ENCODE data around the gene CEP295NL.
A peak's percentile ranks its signal among the peaks of the same experiment; 100 is the strongest.
"Not testable (repeated sequence)": the region's sequence is repeated elsewhere in the genome, so short reads cannot be mapped to it uniquely, and the experiment has no call there.

Gene CEP295NL

DNA sequence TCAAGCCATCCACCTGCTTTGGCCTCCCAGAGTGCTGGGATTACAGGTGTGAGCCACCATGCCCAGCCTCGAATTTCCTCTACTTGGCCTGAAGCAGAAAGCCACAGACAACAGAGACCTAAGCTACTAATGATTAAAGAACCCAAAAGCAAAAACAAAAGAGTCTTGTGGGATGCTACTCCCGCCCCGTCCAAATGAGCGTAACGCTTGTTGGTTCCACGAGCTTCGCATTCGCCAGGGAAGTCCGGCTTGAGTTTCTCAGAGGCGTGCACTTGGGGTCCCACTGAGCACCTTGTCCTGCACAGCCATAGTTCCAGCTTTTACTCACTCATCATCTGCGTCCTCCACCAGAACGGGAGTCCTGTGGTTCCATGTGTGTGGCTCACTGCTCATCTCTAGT is 16.0 kb downstream of the CEP295NL start:
- DNase-seq (ENCODE audit: low read depth) = no peak

DNA sequence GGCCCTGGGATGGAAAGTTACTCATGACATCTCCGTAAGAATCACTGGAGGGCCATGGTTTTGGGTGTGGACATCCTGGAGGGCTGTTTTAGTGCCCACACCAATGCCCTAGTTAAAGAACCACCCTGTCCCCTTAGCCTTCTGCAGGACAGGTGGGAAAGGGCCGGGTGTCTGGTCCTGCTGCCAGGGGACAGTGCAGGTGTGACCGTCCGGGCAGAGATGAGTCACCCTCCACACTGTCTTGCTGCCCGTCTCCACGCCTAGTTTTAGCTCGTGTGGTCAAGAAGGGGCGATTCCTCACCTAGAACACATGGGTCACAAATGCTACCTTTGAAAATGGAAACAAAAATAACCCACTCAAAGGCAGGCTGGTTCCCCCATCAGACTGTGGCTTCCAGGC is 17.0 kb downstream of the CEP295NL start:
- no peak for DNase-seq (ENCODE audit: low read depth)

DNA sequence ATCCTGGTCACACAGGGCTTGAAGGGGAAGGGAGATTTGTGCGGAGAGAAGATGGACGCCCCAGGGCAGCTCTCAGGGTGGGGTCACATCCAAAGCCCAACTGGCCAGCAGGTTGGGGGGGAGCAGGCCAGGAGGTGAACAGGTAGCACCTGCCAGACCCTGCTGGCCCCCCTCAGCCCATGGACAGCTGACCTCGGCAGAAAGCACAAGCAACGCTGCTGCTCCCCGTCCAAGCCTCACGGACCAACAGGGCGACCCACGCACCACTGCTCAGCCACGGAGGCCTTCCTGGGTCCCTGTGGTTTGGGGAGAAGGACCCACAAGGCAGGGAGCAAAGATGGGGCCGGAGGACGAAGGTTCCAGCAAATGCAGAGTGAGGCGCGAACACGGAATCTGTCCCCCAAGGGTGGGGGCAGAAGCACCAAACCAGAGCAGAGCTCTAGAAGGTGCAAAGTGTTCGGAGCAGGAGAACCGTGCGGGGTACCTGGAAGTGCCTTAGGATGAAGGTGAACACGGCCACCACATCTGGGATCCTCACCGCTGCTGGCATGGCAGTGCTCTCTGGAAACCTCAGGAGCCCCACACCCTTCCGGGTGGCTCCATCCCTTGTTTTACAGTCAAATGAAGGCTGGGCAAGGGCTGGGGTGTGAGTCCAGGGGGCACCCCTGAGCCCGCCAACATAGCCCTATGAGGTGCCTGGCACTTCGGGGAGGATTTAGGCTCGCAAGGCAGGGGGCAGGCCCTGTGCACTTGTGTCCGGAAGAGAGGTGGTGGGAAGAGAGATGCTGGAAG is 17.9 kb downstream of the CEP295NL start:
- no peak for DNase-seq (ENCODE audit: low read depth)

DNA sequence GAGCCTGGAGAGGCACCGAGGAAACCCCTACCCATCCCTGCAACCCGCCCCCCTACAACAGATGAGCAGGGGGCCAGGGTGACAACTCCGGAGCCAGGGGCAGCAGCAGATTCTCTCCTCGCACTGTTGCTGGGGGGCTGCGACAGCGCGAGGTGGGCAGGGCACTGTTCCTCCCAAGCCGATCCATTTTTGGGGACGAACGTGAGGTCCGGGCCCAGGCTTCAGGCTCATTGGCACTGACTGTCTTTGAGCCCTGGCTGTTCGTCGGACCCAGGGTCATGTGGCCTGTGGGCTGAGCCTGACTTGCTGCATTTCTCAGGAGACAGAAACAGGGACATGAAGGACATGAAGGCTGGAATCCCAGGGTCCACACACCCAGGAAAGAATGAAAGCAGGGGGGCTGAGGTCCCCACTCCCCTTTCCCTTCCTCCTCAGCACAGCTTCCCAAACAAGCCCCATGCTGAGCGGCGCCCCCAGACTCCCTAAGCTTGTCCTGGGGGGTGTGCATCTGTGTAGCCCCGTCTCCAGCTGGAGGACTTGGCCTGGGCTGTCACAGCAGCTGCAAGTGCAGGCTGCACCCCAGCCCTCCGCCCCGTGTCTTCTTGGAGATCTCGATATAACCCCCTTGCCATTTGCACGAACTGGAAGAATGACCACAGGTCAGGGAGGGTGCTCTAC is 18.7 kb downstream of the CEP295NL start:
- no peak for DNase-seq (ENCODE audit: low read depth)

DNA sequence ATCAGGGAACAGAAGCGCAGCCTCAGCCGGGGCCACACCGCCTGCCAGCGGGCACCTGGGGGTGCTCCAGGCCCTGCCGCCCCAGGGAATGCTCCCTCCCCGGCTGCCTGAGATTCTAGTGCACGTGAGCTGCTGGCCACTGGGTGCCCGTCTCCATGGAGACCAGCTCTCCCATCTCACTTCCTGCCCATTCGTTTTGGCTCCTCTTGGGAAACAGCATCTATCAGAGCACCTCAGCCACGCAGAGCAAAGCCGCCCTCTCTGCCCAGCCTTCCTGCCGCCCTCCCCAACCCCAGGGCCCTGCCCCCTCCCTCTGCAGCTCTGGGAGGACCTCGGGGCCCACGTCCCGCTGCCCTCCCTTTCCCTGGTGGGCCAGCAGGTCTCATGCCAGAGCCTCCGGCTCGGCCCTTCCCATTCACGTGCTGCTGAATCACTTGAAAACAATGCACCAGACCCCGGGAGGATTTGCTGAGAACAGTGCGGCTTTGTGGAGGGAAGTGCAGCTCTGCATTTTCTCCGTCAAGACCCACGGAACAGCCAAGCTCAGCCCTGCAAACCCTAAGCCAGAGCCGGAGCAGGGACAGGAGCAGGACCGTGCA is 19.4 kb downstream of the CEP295NL start:
- DNase-seq (ENCODE audit: low read depth) = peak; percentile 82

DNA sequence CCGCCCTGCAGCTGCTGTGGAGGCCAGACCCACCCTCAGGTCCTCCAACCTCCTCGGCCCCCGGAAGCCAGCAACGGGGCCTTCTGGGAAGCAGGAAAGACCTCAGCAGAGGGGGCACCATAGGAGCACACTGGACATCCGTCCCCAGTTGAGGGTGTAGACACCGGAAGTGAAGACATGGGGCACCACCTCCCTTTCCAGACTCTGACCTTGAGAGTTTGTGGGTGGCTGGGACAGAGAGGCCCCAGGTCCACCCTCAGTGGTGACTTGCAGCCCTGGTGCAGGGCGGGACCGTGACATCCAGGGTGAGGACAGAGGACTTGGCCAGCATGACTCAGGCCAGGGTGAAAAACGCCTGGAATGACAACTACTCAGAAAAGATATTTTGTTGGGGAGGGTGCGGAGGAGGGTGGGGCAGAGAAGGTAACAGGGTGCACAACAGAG is 19.9 kb downstream of the CEP295NL start:
- peak; percentile 91 for DNase-seq (ENCODE audit: low read depth)

DNA sequence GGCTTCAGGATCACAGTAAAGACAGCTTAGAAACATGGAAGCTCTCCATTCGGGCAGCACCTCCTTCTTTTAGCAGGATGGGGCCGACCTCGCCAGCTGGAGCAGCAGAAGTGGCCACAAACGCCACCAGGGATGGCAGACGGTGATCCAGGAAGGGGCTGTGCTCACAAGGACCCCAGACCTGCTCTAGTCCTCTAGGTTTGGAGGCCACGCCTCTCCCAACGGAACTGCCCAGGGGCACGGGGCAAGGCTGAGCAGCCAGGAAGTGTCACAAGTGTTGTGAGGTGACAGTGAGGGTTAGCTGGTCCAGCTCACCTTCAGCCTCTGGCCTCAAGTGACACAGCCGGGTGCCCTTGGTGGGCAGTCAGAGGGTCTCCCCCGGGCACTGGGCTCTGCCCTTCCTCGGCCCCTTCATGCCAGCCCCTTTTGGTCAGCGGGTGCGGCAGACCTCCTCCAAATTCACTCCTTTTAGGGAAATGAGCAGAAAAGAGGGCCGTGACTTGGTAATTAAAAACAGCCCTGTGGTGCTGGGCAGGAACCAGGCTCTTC is 20.4 kb downstream of the CEP295NL start:
- DNase-seq (ENCODE audit: low read depth) = no peak

DNA sequence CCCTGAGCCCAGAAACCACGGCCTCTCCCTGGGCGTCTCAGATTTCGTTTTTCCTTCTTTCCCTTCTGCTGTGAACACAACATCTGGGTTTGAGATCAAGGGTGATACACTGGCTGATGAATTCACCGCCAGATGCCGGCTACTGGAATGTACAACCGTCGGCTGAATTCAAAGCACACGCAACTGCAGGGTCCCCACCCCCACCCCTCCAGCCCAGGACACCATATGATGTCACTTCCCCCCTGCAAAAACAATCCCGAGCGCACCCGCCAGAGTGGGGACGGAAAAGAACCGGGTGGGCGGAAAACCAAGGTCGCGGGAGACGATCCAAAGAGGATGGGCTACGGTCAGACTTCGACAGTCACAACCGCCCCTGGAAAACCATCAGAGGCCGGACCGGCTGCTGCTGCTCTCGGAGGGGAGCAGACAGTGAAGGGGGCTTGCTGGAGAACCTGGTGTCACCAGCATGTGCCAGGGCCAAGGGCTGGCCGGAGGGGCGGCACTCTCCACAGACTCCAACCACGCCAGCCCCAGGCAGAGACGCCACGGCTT is 23.3 kb downstream of the CEP295NL start:
- no peak for DNase-seq (ENCODE audit: low read depth)

DNA sequence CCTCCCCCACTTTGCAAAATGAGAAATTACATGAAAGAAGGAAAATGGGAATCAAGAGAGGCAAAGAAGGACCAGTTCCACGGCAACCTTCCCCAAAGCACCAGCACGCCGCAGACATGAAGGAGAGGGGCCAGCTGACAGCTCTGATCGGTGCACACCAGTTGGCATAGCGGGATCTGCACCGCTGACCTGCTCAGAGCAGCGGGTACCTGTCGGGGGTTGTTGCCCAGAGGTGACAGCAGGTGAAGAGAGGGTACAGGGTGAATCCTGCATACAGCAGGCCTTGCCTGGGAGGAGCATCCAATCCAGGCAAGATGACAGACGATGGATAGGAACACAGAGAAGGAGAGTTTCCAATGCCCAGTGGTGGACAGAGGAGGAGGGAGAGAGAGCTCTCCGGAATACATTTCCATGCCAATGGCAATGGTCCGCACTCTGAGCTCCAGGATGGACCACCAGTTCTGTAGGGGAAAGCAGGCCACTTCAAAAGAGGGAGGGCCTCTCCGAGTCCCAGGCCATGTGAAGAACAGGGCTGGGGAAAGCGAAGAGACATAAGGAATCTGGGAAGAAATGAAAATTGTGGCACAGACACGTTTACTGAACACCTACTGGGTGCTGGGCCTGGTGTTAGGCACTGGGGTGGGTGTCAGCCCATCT is 24.0 kb downstream of the CEP295NL start:
- no peak for DNase-seq (ENCODE audit: low read depth)

DNA sequence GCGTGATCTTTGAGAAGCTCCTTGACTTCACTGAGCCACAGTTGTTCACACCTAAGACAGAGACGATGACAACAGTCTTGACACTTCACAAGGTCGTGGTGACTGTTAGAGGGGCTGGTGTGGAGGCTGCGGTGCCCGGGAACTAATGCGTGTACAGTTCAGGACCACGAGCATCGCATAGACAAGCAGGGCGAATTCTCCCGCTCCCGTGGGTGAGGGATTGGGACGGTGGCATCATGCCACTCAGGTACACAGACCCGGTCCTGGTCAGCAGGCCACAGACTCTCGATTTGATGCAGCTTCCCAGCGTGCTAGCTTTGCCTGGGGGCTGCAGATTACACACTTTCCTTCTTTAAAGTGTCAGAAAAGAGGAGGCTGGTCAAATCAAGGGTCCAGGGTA is 24.7 kb downstream of the CEP295NL start:
- DNase-seq (ENCODE audit: low read depth) = no peak

DNA sequence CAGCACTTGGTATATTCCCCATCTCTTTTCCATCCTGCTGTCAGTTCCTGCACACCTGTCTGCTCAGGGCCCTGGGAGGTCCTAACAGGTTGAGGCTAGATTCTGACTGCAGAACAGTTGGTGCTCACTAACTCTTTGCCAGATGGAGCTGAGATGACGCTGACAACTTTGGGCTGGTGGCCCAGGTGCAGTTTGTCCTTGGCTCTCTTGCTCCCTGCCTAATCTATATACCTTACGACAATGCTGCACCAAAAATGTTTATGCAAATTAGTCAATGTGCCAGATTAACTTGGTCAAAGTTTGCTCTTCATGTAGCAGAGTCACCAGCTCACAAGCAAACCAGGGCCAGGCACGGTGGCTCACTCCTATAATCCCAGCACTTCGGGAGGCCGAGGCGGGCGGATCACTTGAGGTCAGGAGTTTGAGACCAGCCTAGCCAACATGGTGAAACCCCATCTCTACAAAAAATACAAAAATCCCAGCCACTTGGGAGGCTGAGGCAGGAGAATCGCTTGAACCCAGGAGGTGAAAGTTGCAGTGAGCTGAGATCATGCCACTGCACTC is 26.0 kb downstream of the CEP295NL start:
- not testable (repeated sequence) for DNase-seq (ENCODE audit: low read depth)

DNA sequence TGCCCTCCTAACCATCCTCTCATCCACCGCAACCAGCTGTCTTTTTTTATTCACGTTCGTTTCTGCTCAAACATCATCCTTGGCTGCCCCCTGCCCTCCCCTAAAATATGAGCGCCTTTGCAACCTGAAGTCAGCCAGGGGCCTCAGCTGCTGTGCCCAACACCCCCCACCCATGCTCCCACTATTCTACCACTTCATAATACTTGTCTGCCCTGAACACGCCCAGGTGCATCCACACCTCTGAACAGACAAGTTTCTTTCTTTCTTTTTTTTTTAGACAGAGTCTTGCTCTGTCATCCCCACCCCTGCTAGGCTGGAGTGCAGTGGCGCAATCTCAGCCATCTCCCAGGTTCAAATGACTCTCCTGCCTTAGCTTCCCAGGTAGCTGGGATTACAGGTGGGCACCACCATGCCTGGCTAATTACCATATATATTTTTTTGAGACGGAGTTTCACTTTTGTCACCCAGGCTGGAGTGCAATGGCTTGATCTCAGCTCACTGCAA is 26.9 kb downstream of the CEP295NL start:
- DNase-seq (ENCODE audit: low read depth) = no peak

DNA sequence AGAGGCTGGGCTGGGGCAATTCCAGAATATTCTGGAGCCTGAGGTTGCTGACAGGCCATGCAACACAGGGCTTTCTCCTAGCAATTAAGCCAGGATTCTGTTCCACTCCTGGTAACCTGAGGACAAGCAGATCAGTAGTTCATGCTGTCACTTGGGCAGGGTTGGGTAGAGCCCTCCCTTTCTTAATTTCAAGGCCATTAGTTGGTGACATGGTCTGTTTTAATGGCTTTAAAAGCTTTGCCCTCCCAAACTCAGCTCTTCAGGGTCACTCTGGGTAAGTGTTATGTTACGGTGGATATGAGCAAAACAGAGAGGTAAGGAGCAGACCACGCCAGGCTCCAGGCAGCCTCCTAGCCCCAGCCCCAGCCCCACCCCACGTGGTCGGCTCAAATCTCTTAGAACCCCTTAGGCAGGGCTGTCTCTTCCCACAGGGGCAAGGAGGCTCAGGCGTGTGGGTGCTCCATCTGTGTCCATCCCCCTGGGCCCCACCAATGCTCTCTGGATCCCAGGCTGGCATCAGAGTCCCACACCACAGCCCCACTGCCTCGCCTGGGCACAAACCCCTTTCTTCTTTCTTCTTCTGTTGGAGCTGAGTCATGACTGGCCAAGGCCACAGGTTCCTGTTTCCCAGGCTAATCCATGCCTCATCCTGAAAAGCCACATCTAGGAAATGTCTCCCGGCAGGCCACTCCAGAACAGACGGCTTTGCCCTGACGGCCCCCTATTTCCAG is 27.5 kb downstream of the CEP295NL start:
- no peak for DNase-seq (ENCODE audit: low read depth)

DNA sequence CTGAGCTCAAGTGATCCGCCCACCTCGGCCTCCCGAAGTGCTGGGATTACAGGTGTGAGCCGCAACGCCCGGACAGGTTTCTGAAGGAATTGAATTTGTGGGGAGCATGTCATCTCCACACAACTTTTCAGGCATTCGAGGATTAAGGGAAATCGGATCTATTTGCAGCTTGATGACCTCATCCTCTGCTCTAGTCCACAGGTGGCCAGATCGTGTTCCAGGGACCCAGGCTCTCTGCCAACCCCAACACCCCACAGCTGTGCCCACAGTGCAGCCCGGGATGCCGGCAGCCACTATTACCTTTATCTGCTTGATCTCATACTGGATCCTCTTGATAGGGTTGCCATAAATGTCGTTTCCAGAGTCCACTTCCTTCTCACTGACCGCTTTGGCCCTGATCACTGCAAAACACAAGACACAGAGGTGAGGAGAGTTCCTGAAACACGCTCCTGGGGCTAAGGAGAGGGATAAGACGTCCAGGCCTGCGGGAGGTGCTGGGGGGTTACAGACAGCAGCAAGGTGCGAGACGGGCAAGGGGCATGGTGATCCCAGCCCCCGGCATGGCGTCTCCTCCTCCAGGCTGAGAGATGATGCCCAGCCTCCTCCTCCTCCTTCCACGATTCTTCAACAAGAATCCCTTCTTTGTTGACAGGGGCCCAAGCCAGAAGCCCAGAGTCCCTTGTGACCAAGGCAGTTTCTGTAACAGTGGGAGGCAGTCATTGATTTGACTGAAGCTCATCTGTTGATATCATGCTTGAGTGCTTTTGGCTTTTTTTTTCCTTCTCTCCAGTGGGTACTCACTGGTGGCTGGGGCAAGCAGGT is 29.3 kb downstream of the CEP295NL start:
- peak; percentile 57 for DNase-seq (ENCODE audit: low read depth)

DNA sequence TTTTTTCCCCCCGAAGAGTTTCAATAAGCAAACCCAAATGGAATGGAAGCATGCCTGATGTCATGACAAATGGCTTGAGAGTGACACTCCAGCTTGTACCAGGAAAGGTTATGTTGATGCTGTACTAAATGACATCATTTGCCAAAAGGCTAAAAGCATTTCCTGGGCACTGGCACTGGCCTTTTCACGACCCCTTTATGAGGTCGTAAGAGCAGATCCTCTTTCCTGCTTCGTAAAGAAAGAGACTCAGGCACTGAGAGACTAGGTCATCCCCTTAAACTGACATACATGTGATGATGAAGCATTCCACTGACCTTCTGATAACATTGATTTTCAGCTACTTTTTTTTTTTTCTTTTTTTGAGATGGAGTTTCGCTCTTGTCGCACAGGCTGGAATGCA is 30.5 kb downstream of the CEP295NL start:
- no peak for DNase-seq (ENCODE audit: low read depth)

DNA sequence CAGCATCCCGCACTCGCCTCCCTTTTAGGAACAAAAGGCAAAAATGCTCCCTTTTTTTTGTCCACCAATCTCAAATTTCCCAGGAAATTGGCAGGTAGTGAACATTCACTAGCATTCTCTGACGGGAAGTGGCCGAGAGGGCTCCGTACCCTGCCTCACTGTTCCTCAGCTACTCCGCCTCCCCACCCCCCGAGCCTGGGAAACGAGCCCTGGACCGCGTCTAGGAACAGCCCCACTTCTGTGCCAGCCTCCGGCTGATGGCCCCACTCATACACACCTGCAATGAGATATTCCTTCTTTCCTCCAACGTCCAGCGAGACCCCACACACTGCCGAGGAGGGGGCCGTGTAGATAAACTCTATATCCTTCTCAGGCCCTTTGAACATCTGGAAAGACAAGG is 32.4 kb downstream of the CEP295NL start:
- DNase-seq (ENCODE audit: low read depth) = no peak

DNA sequence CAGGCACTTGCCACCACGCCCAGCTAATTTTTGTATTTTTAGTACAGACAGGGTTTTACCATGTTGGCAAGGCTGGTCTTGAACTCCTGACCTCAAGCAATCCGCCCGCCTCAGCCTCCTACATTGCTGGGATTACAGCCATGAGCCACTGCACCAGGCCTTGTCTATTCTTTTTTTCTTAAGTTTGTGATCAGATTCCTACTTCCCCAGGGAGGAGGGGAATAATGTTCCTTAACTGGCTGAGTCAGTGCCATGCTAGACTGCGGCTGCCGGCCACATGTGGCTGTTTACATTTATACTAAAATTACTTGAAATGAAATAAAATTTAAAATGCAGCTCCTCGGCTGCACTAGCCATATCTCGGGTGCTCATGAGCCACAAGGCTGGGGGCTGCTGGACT is 34.6 kb downstream of the CEP295NL start:
- DNase-seq (ENCODE audit: low read depth) = no peak

DNA sequence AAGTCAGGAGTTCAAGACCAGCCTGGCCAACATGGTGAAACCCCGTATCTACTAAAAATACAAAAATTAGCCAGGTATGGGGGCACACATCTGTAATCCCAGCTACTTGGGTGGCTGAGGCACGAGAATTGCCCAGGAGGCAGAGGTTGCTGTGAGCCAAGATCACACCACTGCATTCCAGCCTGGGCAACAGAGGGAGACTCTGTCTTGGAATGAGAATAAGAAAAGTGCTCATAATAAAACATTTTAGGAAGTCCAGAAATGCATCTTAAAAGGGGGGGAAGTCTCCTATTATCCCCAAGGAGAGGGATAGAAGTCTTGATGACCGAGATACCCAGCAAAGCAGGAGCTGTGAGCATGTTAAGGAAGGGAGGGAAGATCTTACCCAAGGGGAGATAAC is 36.0 kb downstream of the CEP295NL start:
- not testable (repeated sequence) for DNase-seq (ENCODE audit: low read depth)

DNA sequence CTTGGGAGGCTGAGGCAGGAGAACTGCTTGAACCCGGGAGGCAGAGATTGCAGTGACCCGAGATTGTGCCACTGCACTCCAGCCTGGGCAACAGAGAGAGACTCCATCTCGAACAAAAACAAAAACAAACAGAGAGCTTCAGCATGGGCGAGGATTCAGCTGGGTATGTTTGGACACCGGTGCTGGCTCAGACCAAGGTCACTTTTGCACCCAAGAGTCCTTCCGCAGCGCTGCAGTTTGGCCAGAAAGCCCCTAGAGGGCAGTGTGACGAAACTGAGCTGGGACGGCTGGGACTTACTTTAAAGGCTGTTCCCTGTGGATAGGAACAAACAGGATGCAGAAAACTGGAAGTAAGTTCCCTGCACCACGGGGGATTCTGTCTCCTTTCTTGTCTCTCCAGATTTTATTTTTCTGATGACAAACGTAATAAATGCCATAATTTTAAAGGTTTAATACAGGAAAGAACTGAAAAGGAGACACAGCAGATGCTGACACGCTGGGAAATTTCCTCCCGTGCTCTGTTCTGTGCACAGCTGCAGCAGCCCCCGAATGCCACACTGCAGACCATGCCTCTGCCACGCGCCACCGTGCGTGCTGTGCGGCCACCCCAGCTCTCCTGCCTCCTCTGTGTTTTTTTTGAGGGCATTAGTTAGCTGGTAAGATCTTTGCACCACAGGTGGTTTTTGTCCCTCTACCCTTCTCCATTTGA is 37.2 kb downstream of the CEP295NL start:
- no peak for DNase-seq (ENCODE audit: low read depth)
